Right lobe of liver (tissue), 6 donors: ENCODE data around the gene KATNBL1. TPM values are rescaled to one million over a fixed set of nuclear protein-coding genes. Genes with fewer than 3 reads are reported as not detected.
"Not testable (repeated sequence)": the region's sequence is repeated elsewhere in the genome, so short reads cannot be mapped to it uniquely, and the experiment has no call there.

ENCODE experiments used
- ATAC-seq, 4 donors: fragments of 200-7000 bp; cut with Tn5 transposase; one replicate each; pipeline ENCODE4 v1.9.1; 2020; ENCODE audit warnings: mild to moderate bottlenecking in 4 of 4, moderate library complexity in 4 of 4
- DNase-seq, 3 donors: peaks; one replicate each; pipeline ENCODE4 v3.0.0-alpha.2; 2020
- H3K27ac ChIP-seq, 3 donors: fragments of 200-600 bp; one replicate each; pipeline ENCODE4 v1.8.0; 2022
- H3K27me3 ChIP-seq, 2 donors: fragments of 200-600 bp; one replicate each; pipeline ENCODE4 v1.8.0; 2022
- H3K36me3 ChIP-seq, 4 donors: fragments of 200-600 bp; sonication (generic) in 1 of 4; one replicate each; pipeline versions ENCODE4 v1.5.1 to v1.8.0; 2017 to 2022; ENCODE audit warnings: control low read depth in 1 of 4
- H3K4me1 ChIP-seq, 4 donors: fragments of 200-600 bp; sonication (generic) in 1 of 4; one replicate each; pipeline versions ENCODE4 v1.5.1 to v1.8.0; 2017 to 2022; ENCODE audit warnings: control low read depth in 1 of 4
- H3K4me3 ChIP-seq, 3 donors: fragments of 200-600 bp; one replicate each; pipeline ENCODE4 v1.8.0; 2022
- H3K9me3 ChIP-seq, 4 donors: fragments of 200-600 bp; sonication (generic) in 1 of 4; one replicate each; pipeline versions ENCODE4 v1.5.1 to v1.8.0; 2017 to 2022; ENCODE audit warnings: control low read depth in 1 of 4
- CTCF ChIP-seq, 4 donors: fragments of 200-600 bp in 3 of 4; fragments of 450-650 bp in 1 of 4; IDR thresholded peaks; one replicate each; pipeline versions ENCODE4 v1.5.1 to v1.8.0; 2016 to 2022; ENCODE audit warnings: antibody characterized with exemption in 4 of 4, mild to moderate bottlenecking in 2 of 4
- POLR2A ChIP-seq: fragments of 450-650 bp; IDR thresholded peaks from one replicate; pipeline ENCODE4 v1.6.1; 2017; ENCODE audit warnings: antibody characterized with exemption, mild to moderate bottlenecking
- WGBS: methylation state at CpG from one replicate; pipeline ENCODE4 v1.1.6; 2018; ENCODE audit warnings: low coverage, low lambda C conversion rate; ENCODE audit not compliant: insufficient coverage; ENCODE audit errors: missing lambda C conversion rate; 5-methylcytosine and 5-hydroxymethylcytosine counted together
- intact Hi-C, 2 donors: fragments of 100-400 bp; cut with DNase I; formaldehyde crosslinking; loops; one replicate each; pipeline versions ENCODE4 v1.11.2 to v1.14.1; 2022
- total RNA-seq, 6 experiments: library from RNA; depleted of rRNA in 2 of 6; stranded (reverse); fragments of >200 nt in 2 of 6; fragmentation: NEBNext Ultra II Directional in 3 of 6; extraction: Animal tissue kit (Norgen Biotek cat#: 25700) in 3 of 6; gene quantifications; one replicate each; pipeline versions ENCODE4 v1.1.0 to v1.2.4, GENCODE V29; 2016 to 2023
- donor health status: DM: no; HTN: yes; CAD: no.
- donor health status: DM: no; HTN: no; CAD: no.
- donor health status: DM: no; HTN: no; CAD: no.
- donor health status: DM: no; HTN: yes; CAD: no.
- donor health status: DM: no; HTN: yes; CAD: no.

The KATNBL1 gene
- total RNA-seq, 6 experiments from 2014 or later: 12.4 to 22.4 (median 17.6) TPM

- TF ChIP-seq POLR2A (no peak), CTCF (IDR thresholded peaks at IDR 0.05) (no peak)
- 29% methylated on average over 4 of the region's 4 CpGs for WGBS
- no peaks in the 10 kb centered on the region for H3K27me3 ChIP-seq
- ATAC-seq (no peak), DNase-seq (no peak)
- H3K4me1 ChIP-seq: peaks cover 0 to 5% (median under 1%) of the 10 kb centered on the region in 4 donors
- no peaks in the 10 kb centered on the region for H3K36me3 ChIP-seq
- intact Hi-C loops: loop anchor here in 1 of 2 donors (10.0 kb wide), 1 partner anchor 159 kb away; no protein-coding TSS in a partner anchor
- no peaks in the 10 kb centered on the region for H3K9me3 ChIP-seq
- H3K4me3 ChIP-seq: no peak overlapping the region
- no peak overlapping the region for H3K27ac ChIP-seq
These were observed 3.8 kb upstream of the KATNBL1 start for GRCh38 chr15:34213690-34214089.

- 86% methylated on average over 4 of the region's 4 CpGs for WGBS
- H3K9me3 ChIP-seq: no peaks in the 10 kb centered on the region
- H3K36me3 ChIP-seq: no peaks in the 10 kb centered on the region
- no peak for DNase-seq
- H3K4me1 ChIP-seq: peaks cover 0 to 11% (median 4%) of the 10 kb centered on the region in 4 donors
- H3K27me3 ChIP-seq: no peaks in the 10 kb centered on the region
- H3K4me3 ChIP-seq: no peak overlapping the region
- no peak for ATAC-seq
- H3K27ac ChIP-seq: no peak overlapping the region
- intact Hi-C loops: loop anchor here in 1 of 2 donors (10.0 kb wide), 1 partner anchor 101 kb away; the partner anchor contains the start of genes EMC7 and PGBD4
- TF ChIP-seq POLR2A: no peak
- TF ChIP-seq CTCF (IDR thresholded peaks at IDR 0.05): no peak
These were observed 3.9 kb downstream of the KATNBL1 start for GRCh38 chr15:34206011-34206410.

- ATAC-seq (no peak), DNase-seq (no peak)
- Histone ChIP-seq H3K27me3 (no peaks in the 10 kb centered on the region), H3K4me3 (no peak overlapping the region), H3K36me3 (no peaks in the 10 kb centered on the region), H3K9me3 (no peaks in the 10 kb centered on the region), H3K4me1 (peaks cover 0 to 11% (median 3%) of the 10 kb centered on the region in 4 donors), H3K27ac (no peak overlapping the region)
- 89% methylated on average over 1 of the region's 1 CpG for WGBS
- intact Hi-C loops: loop anchor here in 1 of 2 donors (10.0 kb wide), 1 partner anchor 99 kb away; the partner anchor contains the start of genes EMC7 and PGBD4
- TF ChIP-seq POLR2A (no peak), CTCF (IDR thresholded peaks at IDR 0.05) (no peak)
These were observed 6.0 kb downstream of the KATNBL1 start for GRCh38 chr15:34203936-34204335.

GRCh38 chr15:34203305-34203704, 6.6 kb downstream of the KATNBL1 start:
- 91% methylated on average over 1 of the region's 1 CpG for WGBS
- Histone ChIP-seq H3K27ac (no peak overlapping the region), H3K4me1 (peaks cover 0 to 6% (median 0%) of the 10 kb centered on the region in 4 donors), H3K36me3 (no peaks in the 10 kb centered on the region), H3K27me3 (no peaks in the 10 kb centered on the region), H3K4me3 (no peak overlapping the region), H3K9me3 (no peaks in the 10 kb centered on the region)
- no peak for ATAC-seq
- DNase-seq: no peak
- TF ChIP-seq CTCF (IDR thresholded peaks at IDR 0.05) (no peak), POLR2A (no peak)
- intact Hi-C loops: loop anchor here in 1 of 2 donors (10.0 kb wide), 1 partner anchor 99 kb away; the partner anchor contains the start of genes EMC7 and PGBD4

- DNase-seq, H3K27me3 ChIP-seq, H3K27ac ChIP-seq, H3K4me3 ChIP-seq, H3K4me1 ChIP-seq, intact Hi-C loops, H3K36me3 ChIP-seq, H3K9me3 ChIP-seq, ATAC-seq: not testable (repeated sequence)
- 86% methylated on average over 7 of the region's 7 CpGs for WGBS
These were observed 16.6 kb downstream of the KATNBL1 start for GRCh38 chr15:34193272-34193671.
